HK-2 (cell line): ENCODE measurements around the gene CCDC201.

Source experiments
- DNase-seq: peaks from one replicate; pipeline ENCODE4 v3.0.0-alpha.2; 2018; ENCODE audit not compliant: unreplicated experiment

CCDC201 gene

GRCh38 chr7:45893374-45893995 is 20.6 kb upstream of the CCDC201 start:
- no peak for DNase-seq

GRCh38 chr7:45892407-45893035 is 19.6 kb upstream of the CCDC201 start:
- DNase-seq, result no peak

DNA sequence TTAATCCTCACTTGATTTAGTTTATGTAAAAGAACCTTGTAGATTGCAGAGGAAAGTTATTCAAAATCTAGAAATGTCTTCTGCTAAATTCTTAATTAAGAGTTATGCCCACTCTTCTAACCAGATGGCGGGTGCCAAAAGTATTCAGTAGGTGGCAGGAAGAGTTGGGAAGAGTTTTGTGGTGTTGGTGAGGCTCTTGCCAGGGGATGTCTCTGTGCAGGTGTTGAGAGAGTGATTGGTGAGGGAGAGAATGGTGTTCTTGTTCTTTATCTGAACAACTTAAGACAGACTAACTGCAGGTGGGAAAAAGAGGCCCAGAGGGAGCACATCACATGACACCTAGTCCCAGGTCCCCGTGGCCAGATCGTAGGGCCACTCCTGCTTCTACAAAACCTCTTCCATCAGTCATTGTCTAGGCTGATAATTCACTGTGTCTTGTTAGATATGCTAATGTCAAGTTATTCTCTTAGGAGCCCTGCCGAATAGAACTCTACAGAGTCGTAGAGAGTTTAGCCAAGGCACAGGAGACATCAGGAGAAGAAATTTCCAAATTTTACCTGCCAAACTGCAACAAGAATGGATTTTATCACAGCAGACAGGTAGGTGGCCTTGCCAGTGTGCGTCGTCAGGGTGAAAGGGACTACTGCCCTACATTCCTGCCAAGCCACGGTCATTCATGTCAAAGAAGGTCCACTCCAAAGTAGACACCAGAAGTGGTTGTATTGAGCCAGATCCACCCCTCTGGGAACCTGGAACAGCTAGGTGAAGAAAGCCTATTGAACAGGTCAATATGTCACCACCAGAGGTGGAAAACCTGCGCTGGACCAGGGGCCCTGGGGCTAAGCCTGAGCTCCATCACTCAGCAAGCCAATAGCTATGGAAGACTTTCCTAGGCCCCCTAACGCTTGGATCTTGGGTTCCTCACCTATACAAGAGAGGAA is 18.9 kb upstream of the CCDC201 start:
- DNase-seq, result no peak

DNA sequence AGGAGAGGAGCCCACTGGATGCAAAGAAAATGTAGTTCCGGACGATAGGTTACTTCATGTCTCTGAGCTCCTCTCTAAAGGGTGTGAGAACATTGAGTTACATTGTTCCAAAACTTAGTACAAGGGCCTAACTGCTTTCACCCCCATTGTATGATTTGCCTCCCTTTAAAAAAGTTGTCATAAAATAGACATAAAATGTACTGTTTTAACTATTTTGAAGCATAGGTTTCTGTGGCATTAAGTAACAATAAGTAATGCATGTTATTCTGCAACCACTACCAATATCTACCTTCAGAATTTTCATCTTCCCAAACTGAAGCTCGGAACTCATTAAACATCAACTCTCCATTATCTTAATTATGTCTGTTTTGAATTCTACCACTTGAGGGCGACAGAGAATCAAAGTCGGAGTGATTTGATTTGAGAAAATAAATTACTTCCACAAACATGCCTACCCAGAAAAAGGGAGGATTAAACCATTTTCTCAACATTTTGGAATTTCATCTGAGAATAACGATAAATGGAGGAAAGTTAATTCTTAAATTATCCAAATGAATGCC is 18.1 kb upstream of the CCDC201 start:
- DNase-seq, result no peak

DNA sequence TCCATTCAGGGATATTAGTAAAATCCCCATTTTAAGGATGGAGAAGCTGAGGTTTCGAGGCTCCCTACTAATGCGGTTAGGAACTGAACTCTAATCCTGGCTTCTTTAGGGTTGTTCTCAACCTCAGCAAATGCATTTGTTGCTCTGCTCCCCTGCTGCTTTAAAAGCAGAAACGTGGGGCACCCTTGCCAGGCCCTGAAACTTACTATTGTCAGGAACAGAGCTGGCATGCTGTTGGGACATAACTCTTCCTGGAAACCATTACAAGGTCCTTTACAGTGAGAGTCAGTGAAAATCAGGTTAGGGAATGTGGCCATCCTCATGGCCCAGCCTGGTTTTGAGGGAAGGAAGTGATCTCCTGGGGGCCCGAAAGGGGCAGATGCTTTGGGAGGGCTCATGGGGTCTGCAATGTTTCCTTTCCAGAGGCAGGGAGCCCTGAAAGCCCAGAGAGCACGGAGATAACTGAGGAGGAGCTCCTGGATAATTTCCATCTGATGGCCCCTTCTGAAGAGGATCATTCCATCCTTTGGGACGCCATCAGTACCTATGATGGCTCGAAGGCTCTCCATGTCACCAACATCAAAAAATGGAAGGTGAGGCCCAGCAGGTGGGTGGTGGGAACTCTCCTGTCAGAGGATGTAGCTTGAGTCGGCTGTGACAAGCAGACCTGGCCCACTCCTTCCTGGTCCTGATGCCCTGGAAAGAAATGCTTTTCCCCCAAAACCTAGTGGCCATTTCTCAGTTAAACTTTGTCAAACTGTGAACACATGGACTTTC is 17.4 kb upstream of the CCDC201 start:
- no peak for DNase-seq

GRCh38 chr7:45889367-45890067 is 16.6 kb upstream of the CCDC201 start:
- DNase-seq, result no peak

- DNase-seq, result no peak
Observed at GRCh38 chr7:45888993-45889366, 16.1 kb upstream of the CCDC201 start.

GRCh38 chr7:45888185-45888992 is 15.5 kb upstream of the CCDC201 start, which contains the start of gene IGFBP1:
Gene IGFBP1, plus strand, starts transcription at chr7:45888488. Its CDS starts 165 bp downstream, at chr7:45888653.
- DNase-seq, result no peak

DNA sequence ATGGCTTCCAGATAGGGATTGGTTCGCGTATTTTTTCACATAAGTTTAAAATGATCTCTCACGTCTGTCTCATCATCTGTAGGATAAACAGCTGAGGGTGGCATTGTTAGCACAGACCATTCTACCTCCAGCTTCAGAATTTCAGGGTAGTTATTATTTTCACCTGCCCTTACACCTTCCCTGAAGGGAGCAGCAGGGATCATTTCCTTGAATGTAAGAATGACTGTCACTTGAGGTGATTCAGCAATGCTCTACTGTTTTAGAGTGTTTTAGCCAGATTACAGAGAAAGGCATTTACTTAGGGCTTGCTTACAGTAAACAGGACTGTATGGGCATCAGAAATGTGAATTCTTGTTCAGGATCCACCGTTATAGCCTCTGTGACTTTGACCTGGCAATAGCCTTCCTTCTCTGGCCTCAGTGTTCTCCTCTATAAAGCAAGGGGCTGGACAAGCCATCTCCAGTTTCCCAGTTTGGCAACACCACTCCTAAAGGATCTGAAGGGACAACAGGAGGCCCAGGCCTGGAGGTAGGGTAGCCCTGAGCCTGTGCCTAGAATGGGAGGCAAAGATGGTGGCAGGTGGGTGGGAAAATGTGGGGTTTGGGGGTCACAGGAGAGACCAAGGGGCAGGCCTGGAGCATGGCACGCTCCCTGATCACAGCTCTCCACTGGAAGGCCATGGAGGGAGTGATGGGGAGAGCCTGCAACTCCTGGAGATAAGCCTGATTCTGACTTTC is 14.2 kb upstream of the CCDC201 start:
- DNase-seq, result no peak

DNA sequence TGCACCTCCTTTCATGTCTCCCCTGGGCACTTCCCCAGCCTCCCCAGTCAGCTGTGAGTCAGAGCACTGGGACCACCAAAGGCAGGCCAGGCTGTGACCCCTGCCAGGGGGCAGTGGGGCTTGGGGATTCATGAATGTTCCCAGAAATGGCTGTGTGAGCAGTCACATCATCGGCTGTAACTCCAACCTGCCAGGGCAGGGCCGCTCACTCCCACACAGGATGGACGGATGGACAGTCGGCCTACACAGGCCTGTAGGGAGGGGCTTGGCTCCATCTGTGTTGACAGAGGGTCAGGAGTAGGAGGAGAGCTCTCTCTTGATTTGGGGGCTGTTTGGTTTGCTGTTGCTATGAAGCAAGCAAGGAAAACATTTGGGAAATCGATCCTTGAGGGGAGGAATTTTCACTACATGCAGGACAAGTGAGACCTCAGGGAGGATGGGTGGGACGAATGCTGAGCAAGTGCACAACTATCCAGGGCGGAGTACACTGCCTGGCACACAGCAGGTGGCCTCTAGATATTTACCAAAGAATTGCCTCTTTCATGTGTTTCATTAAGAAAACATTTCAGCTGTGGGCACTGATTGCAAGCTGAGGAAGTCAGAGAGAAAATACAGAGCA is 12.5 kb upstream of the CCDC201 start:
- no peak for DNase-seq

- no peak for DNase-seq
Observed at GRCh38 chr7:45884136-45884535, 11.3 kb upstream of the CCDC201 start.

DNA sequence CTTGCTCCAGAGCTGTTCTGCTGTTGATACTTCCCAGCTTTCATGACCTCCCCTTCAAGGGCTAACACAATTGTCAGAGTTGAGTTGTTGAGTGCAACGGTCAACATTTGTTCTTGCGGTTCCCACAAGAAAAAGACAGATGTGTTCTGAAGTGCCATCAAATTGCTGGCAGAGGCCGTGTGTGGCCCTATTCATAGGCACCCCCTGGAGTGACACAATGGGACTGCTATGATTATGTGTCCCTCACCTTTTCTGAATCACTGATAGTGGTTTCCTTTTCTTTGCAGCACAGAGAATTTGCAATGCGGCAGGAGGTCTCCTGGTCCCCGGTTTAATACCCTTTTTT is 9.6 kb upstream of the CCDC201 start:
- no peak for DNase-seq

DNA sequence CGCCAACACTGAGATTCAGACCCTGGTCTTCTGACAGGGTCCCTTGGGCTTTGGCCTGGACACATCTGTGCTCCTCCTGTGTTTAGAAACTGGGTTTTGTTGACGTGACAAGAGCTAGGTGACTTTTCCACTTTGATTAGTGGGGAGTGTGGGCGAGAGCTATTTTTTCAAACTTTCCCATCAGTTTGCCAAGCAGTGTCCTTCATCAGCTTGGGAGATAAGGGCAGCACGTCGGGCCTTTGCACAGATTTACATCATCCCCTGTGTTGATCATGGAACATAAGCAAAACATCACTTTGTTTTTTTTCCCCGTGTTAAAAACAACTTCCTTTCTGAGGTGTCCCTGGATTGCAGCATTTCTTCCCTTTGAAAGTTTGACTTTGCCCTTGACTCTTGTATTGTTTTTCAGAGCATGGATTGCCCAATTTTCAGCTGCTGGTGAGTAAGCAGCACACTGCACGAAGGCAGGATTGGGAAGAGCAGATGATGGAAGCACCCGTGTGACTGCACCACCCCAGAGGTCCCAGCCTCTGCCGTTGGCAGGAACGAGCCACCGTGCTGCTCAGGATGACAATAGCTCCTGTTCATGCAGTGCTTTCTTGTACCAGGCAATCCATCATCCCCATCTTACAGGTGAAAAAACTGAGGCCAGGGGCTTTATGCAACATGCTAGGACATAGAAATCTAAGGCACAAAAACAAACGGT is 9.0 kb upstream of the CCDC201 start:
- DNase-seq, result no peak

- no peak for DNase-seq
Observed at GRCh38 chr7:45881280-45881758, 8.4 kb upstream of the CCDC201 start.

- no peak for DNase-seq
Observed at GRCh38 chr7:45880433-45880860, 7.6 kb upstream of the CCDC201 start.

GRCh38 chr7:45878457-45879144 is 5.7 kb upstream of the CCDC201 start:
- no peak for DNase-seq

GRCh38 chr7:45876519-45876918 is 3.6 kb upstream of the CCDC201 start:
- no peak for DNase-seq
